ENCODE results near the gene RCL1.

- TF ChIP-seq, protein P1, sequence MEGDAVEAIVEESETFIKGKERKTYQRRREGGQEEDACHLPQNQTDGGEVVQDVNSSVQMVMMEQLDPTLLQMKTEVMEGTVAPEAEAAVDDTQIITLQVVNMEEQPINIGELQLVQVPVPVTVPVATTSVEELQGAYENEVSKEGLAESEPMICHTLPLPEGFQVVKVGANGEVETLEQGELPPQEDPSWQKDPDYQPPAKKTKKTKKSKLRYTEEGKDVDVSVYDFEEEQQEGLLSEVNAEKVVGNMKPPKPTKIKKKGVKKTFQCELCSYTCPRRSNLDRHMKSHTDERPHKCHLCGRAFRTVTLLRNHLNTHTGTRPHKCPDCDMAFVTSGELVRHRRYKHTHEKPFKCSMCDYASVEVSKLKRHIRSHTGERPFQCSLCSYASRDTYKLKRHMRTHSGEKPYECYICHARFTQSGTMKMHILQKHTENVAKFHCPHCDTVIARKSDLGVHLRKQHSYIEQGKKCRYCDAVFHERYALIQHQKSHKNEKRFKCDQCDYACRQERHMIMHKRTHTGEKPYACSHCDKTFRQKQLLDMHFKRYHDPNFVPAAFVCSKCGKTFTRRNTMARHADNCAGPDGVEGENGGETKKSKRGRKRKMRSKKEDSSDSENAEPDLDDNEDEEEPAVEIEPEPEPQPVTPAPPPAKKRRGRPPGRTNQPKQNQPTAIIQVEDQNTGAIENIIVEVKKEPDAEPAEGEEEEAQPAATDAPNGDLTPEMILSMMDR (IDR thresholded peaks at IDR 0.05; ENCODE audit: low read length), result no peak
- TF ChIP-seq EZH2 (optimal IDR thresholded peaks at IDR 0.05; ENCODE audit: low read depth, low read length) (no peak), EZH2phosphoT487 (IDR thresholded peaks at IDR 0.05; ENCODE audit: low read length) (no peak)
Observed at GRCh38 chr9:4743131-4743875, 49.4 kb upstream of the RCL1 start.
